Measurements from ENCODE around the gene AFDN. TPM values are rescaled to one million over a fixed set of nuclear protein-coding genes. Genes with fewer than 3 reads are reported as not detected.

The AFDN gene
- total RNA-seq, 3 donors from 2014 or later = 93.1 to 292 (median 170) TPM

- DNase-seq (ENCODE audit: low spot score in 2 of 2) = no peak
- H3K27me3 ChIP-seq = no peaks in the 10 kb centered on the region
- peaks cover 5 to 13% of the 10 kb centered on the region in 2 donors for H3K9me3 ChIP-seq
- H3K27ac ChIP-seq = no peak overlapping the region
- H3K4me3 ChIP-seq = peak overlapping the region in 1 of 3 donors; percentile 30
- peaks cover 0 to 9% of the 10 kb centered on the region in 2 donors for H3K4me1 ChIP-seq
- TF ChIP-seq POLR2A (IDR thresholded peaks at IDR 0.05) (no peak), POLR2AphosphoS5 (IDR thresholded peaks at IDR 0.05) (no peak), CTCF (IDR thresholded peaks at IDR 0.05) (no peak)
- no peaks in the 10 kb centered on the region for H3K36me3 ChIP-seq
- intact Hi-C loops (cut with DNase I; ENCODE audit: low total_unique reads) = no loop called here
Observed at GRCh38 chr6:168015482-168016175, 188.9 kb downstream of the AFDN start.

- Histone ChIP-seq H3K9me3 (peaks cover 5 to 8% of the 10 kb centered on the region in 2 donors), H3K4me1 (peaks cover 0 to 9% of the 10 kb centered on the region in 2 donors), H3K36me3 (no peaks in the 10 kb centered on the region), H3K27ac (peak overlapping the region in 1 of 2 donors; percentile 45), H3K27me3 (no peaks in the 10 kb centered on the region), H3K4me3 (peak overlapping the region in 2 of 3 donors; percentile 30 to 58)
- intact Hi-C loops (cut with DNase I; ENCODE audit: low total_unique reads) = no loop called here
- DNase-seq (ENCODE audit: low spot score in 2 of 2) = peak in 1 of 2 donors; percentile 15
- TF ChIP-seq POLR2AphosphoS5 (IDR thresholded peaks at IDR 0.05) (no peak), CTCF (IDR thresholded peaks at IDR 0.05) (no peak), POLR2A (IDR thresholded peaks at IDR 0.05) (no peak)
Observed at GRCh38 chr6:168016176-168016620, 189.5 kb downstream of the AFDN start.

- Histone ChIP-seq H3K36me3 (no peaks in the 10 kb centered on the region), H3K4me3 (peak overlapping the region in 2 of 3 donors; percentile 30 to 58), H3K4me1 (peaks cover 0 to 9% of the 10 kb centered on the region in 2 donors), H3K27ac (peak overlapping the region; percentile 45 to 68), H3K27me3 (no peaks in the 10 kb centered on the region), H3K9me3 (peaks cover 0 to under 1% of the 10 kb centered on the region in 2 donors)
- intact Hi-C loops (cut with DNase I; ENCODE audit: low total_unique reads) = no loop called here
- DNase-seq (ENCODE audit: low spot score in 2 of 2) = peak in 1 of 2 donors; percentile 19
- TF ChIP-seq POLR2AphosphoS5 (IDR thresholded peaks at IDR 0.05) (no peak), CTCF (IDR thresholded peaks at IDR 0.05) (no peak), POLR2A (IDR thresholded peaks at IDR 0.05) (no peak)
Observed at GRCh38 chr6:168016721-168017525, 190.2 kb downstream of the AFDN start.

GRCh38 chr6:168017629-168018028, 190.9 kb downstream of the AFDN start:
- Histone ChIP-seq H3K4me1 (peaks cover 0 to 9% of the 10 kb centered on the region in 2 donors), H3K36me3 (no peaks in the 10 kb centered on the region), H3K27me3 (no peaks in the 10 kb centered on the region), H3K27ac (peak overlapping the region in 1 of 2 donors; percentile 45), H3K9me3 (no peaks in the 10 kb centered on the region), H3K4me3 (no peak overlapping the region)
- peak in 1 of 2 donors; percentile 20 for DNase-seq (ENCODE audit: low spot score in 2 of 2)
- intact Hi-C loops (cut with DNase I; ENCODE audit: low total_unique reads) = no loop called here
- TF ChIP-seq CTCF (IDR thresholded peaks at IDR 0.05) = no peak
- no peak for TF ChIP-seq POLR2AphosphoS5 (IDR thresholded peaks at IDR 0.05)
- TF ChIP-seq POLR2A (IDR thresholded peaks at IDR 0.05) = no peak

GRCh38 chr6:168018664-168019063, 192.0 kb downstream of the AFDN start:
- peak in 1 of 2 donors; percentile 8 for DNase-seq (ENCODE audit: low spot score in 2 of 2)
- no peak for TF ChIP-seq POLR2AphosphoS5 (IDR thresholded peaks at IDR 0.05)
- TF ChIP-seq POLR2A (IDR thresholded peaks at IDR 0.05) = no peak
- no peak for TF ChIP-seq CTCF (IDR thresholded peaks at IDR 0.05)
- Histone ChIP-seq H3K36me3 (no peaks in the 10 kb centered on the region), H3K9me3 (no peaks in the 10 kb centered on the region), H3K4me3 (no peak overlapping the region), H3K4me1 (peaks cover 0 to 9% of the 10 kb centered on the region in 2 donors), H3K27ac (no peak overlapping the region), H3K27me3 (no peaks in the 10 kb centered on the region)
- intact Hi-C loops (cut with DNase I; ENCODE audit: low total_unique reads) = no loop called here
